Forelimb muscle (tissue), 1 donor: ENCODE data around the gene SMARCA2. TPM values are rescaled to one million over a fixed set of nuclear protein-coding genes. Genes with fewer than 3 reads are reported as not detected.

Experiments used
- DNase-seq: peaks from one replicate; pipeline ENCODE4 v3.0.0-alpha.2; 2013; ENCODE audit warnings: low read depth
- polyA plus RNA-seq: library from polyadenylated mRNA; unstranded; fragments of 120-200 nt; gene quantifications from one replicate; pipeline ENCODE4 v1.2.1, GENCODE V29; 2013; ENCODE audit not compliant: insufficient read length

The SMARCA2 gene
- polyA plus RNA-seq, 1 donor, result 75.9 TPM

GRCh38 chr9:2039294-2040180 is 24.4 kb downstream of the SMARCA2 start:
- DNase-seq, result no peak

- no peak for DNase-seq
These were observed 25.7 kb downstream of the SMARCA2 start for GRCh38 chr9:2040828-2041227.

GRCh38 chr9:2041736-2042135 is 26.6 kb downstream of the SMARCA2 start:
- no peak for DNase-seq

- no peak for DNase-seq
These were observed 28.1 kb downstream of the SMARCA2 start for GRCh38 chr9:2043243-2043642.

GRCh38 chr9:2043881-2044462 is 28.8 kb downstream of the SMARCA2 start:
- DNase-seq, result no peak

- DNase-seq, result no peak
These were observed 32.1 kb downstream of the SMARCA2 start for GRCh38 chr9:2047144-2047671.

- DNase-seq, result no peak
These were observed 32.8 kb downstream of the SMARCA2 start for GRCh38 chr9:2047916-2048315.

- no peak for DNase-seq
These were observed 35.1 kb downstream of the SMARCA2 start for GRCh38 chr9:2050236-2050635.

- DNase-seq, result no peak
These were observed 39.0 kb downstream of the SMARCA2 start for GRCh38 chr9:2053883-2054845.

- DNase-seq, result no peak
These were observed 40.1 kb downstream of the SMARCA2 start for GRCh38 chr9:2055203-2055658.

- DNase-seq, result no peak
These were observed 44.3 kb downstream of the SMARCA2 start for GRCh38 chr9:2059274-2059929.

GRCh38 chr9:2060424-2060823 is 45.3 kb downstream of the SMARCA2 start:
- no peak for DNase-seq

GRCh38 chr9:2065704-2066103 is 50.6 kb downstream of the SMARCA2 start:
- no peak for DNase-seq

- no peak for DNase-seq
These were observed 51.4 kb downstream of the SMARCA2 start for GRCh38 chr9:2066312-2067273.

- no peak for DNase-seq
These were observed 57.7 kb downstream of the SMARCA2 start for GRCh38 chr9:2072752-2073405.

- DNase-seq, result no peak
These were observed 67.6 kb downstream of the SMARCA2 start for GRCh38 chr9:2082772-2083171.

GRCh38 chr9:2083479-2083878 is 68.3 kb downstream of the SMARCA2 start:
- DNase-seq, result no peak

GRCh38 chr9:2085716-2086115 is 70.6 kb downstream of the SMARCA2 start:
- DNase-seq, result peak; percentile 84

GRCh38 chr9:2086116-2086515 is 71.0 kb downstream of the SMARCA2 start:
- no peak for DNase-seq
